HK-2 (cell line): Measurements from ENCODE around the gene CFAP58.

Experiments
- DNase-seq: peaks from one replicate; pipeline ENCODE4 v3.0.0-alpha.2; 2018; ENCODE audit not compliant: unreplicated experiment

The CFAP58 gene

GRCh38 chr10:104322416-104322782, 31.2 kb upstream of the CFAP58 start:
- DNase-seq: no peak

- no peak for DNase-seq
These were observed 30.5 kb upstream of the CFAP58 start for GRCh38 chr10:104323085-104323484.

GRCh38 chr10:104323760-104324201, 29.9 kb upstream of the CFAP58 start:
- DNase-seq: no peak

- no peak for DNase-seq
These were observed 29.4 kb upstream of the CFAP58 start for GRCh38 chr10:104324221-104324686.

- DNase-seq: no peak
These were observed 28.7 kb upstream of the CFAP58 start for GRCh38 chr10:104324931-104325330.

GRCh38 chr10:104325436-104326435, 27.9 kb upstream of the CFAP58 start:
- no peak for DNase-seq

GRCh38 chr10:104326991-104327610, 26.5 kb upstream of the CFAP58 start:
- DNase-seq: no peak

GRCh38 chr10:104327745-104328645, 25.6 kb upstream of the CFAP58 start:
- DNase-seq: no peak

GRCh38 chr10:104328646-104328895, 25.1 kb upstream of the CFAP58 start:
- DNase-seq: no peak

- peak; percentile 48 for DNase-seq
These were observed 24.5 kb upstream of the CFAP58 start for GRCh38 chr10:104328896-104329710.

- no peak for DNase-seq
These were observed 23.9 kb upstream of the CFAP58 start for GRCh38 chr10:104329735-104330134.

GRCh38 chr10:104330168-104331110, 23.2 kb upstream of the CFAP58 start:
- DNase-seq: peak; percentile 28

GRCh38 chr10:104331208-104331838, 22.3 kb upstream of the CFAP58 start:
- DNase-seq: no peak

- no peak for DNase-seq
These were observed 21.2 kb upstream of the CFAP58 start for GRCh38 chr10:104332243-104333031.

- no peak for DNase-seq
These were observed 20.5 kb upstream of the CFAP58 start for GRCh38 chr10:104333032-104333727.

- DNase-seq: no peak
These were observed 19.8 kb upstream of the CFAP58 start for GRCh38 chr10:104333728-104334373.

GRCh38 chr10:104334561-104334960, 19.1 kb upstream of the CFAP58 start:
- no peak for DNase-seq
